Measurements from ENCODE around the gene QRFP. TPM values are rescaled to one million over a fixed set of nuclear protein-coding genes. Genes with fewer than 3 reads are reported as not detected.

The QRFP gene
- total and polyA plus RNA-seq, 4 donors, result 0.05 TPM; not detected in 3

GRCh38 chr9:130920762-130921299 lies 24.2 kb upstream of the QRFP start:
- Histone ChIP-seq H3K27me3 (ENCODE audit: control insufficient read depth in 4 of 4, insufficient read depth in 4 of 4, low read length in 3 of 4) (peaks cover 0 to 3% (median 0%) of the 10 kb centered on the region in 4 donors), H3K9ac (ENCODE audit: low read depth in 1 of 2, low read length in 2 of 2) (no peak overlapping the region), H3K36me3 (ENCODE audit: control insufficient read depth in 4 of 4, insufficient read depth in 3 of 4, low read depth in 1 of 4, low read length in 3 of 4) (no peaks in the 10 kb centered on the region), H3K4me3 (ENCODE audit: low read depth in 1 of 3, low read length in 3 of 3) (no peak overlapping the region), H3K4me1 (ENCODE audit: control insufficient read depth in 4 of 4, insufficient read depth in 4 of 4, low read length in 3 of 4) (no peaks in the 10 kb centered on the region), H3K9me3 (ENCODE audit: control insufficient read depth in 4 of 4, low read length in 3 of 4) (no peaks in the 10 kb centered on the region), H3K27ac (ENCODE audit: low read depth in 1 of 2, low read length in 2 of 2) (no peak overlapping the region)
- 77% methylated on average over 14 of the region's 14 CpGs for WGBS
- DNase-seq (ENCODE audit: low spot score), result no peak
- no peak for TF ChIP-seq MAX (IDR thresholded peaks at IDR 0.05)
- no peak for TF ChIP-seq RAD21 (IDR thresholded peaks at IDR 0.05)
- TF ChIP-seq NR2F2 (IDR thresholded peaks at IDR 0.05), result no peak
- no peak for TF ChIP-seq ATF3 (IDR thresholded peaks at IDR 0.05)
- TF ChIP-seq RXRA (IDR thresholded peaks at IDR 0.05), result no peak
- TF ChIP-seq JUND (IDR thresholded peaks at IDR 0.05), result no peak
- no peak for TF ChIP-seq ZBTB33 (IDR thresholded peaks at IDR 0.05)
- TF ChIP-seq SP1 (IDR thresholded peaks at IDR 0.05), result no peak
- TF ChIP-seq EGR1 (IDR thresholded peaks at IDR 0.05; ENCODE audit: low read depth in 2 of 2), result no peak
- TF ChIP-seq YY1 (IDR thresholded peaks at IDR 0.05), result no peak
- no peak for TF ChIP-seq GABPA (IDR thresholded peaks at IDR 0.05 in 1 of 2, conservative IDR thresholded peaks at IDR 0.05 in 1 of 2)
- TF ChIP-seq REST (IDR thresholded peaks at IDR 0.05), result no peak
- no peak for TF ChIP-seq HNF4A (conservative IDR thresholded peaks at IDR 0.05)
- no peak for TF ChIP-seq FOXA2 (IDR thresholded peaks at IDR 0.05)

GRCh38 chr9:130920233-130920632 lies 23.6 kb upstream of the QRFP start:
- Histone ChIP-seq H3K36me3 (ENCODE audit: control insufficient read depth in 4 of 4, insufficient read depth in 3 of 4, low read depth in 1 of 4, low read length in 3 of 4) (no peaks in the 10 kb centered on the region), H3K9ac (ENCODE audit: low read depth in 1 of 2, low read length in 2 of 2) (no peak overlapping the region), H3K27ac (ENCODE audit: low read depth in 1 of 2, low read length in 2 of 2) (no peak overlapping the region), H3K27me3 (ENCODE audit: control insufficient read depth in 4 of 4, insufficient read depth in 4 of 4, low read length in 3 of 4) (peaks cover 0 to 3% (median 0%) of the 10 kb centered on the region in 4 donors), H3K4me3 (ENCODE audit: low read depth in 1 of 3, low read length in 3 of 3) (no peak overlapping the region), H3K4me1 (ENCODE audit: control insufficient read depth in 4 of 4, insufficient read depth in 4 of 4, low read length in 3 of 4) (no peaks in the 10 kb centered on the region), H3K9me3 (ENCODE audit: control insufficient read depth in 4 of 4, low read length in 3 of 4) (no peaks in the 10 kb centered on the region)
- TF ChIP-seq SP1 (IDR thresholded peaks at IDR 0.05) (no peak), ZBTB33 (IDR thresholded peaks at IDR 0.05) (no peak), JUND (IDR thresholded peaks at IDR 0.05) (no peak), HNF4A (conservative IDR thresholded peaks at IDR 0.05) (no peak), FOXA1 (IDR thresholded peaks at IDR 0.05) (no peak), CTCF (IDR thresholded peaks at IDR 0.05; ENCODE audit: low read depth, low read length, missing input control) (no peak), HNF4G (IDR thresholded peaks at IDR 0.05) (no peak), TAF1 (conservative IDR thresholded peaks at IDR 0.05) (no peak), FOXA2 (IDR thresholded peaks at IDR 0.05) (no peak)
- 92% methylated on average over 8 of the region's 8 CpGs for WGBS
- DNase-seq (ENCODE audit: low spot score), result no peak

Data from liver (tissue), 9 donors.